BLaER1 treated with 17β-estradiol and CSF1 and Interleukin-3, amounts not matched to agents 10 nM and 100 nM (cell line): ENCODE measurements around the gene LCE3A.

Source experiments
- H3K27ac ChIP-seq, 11 experiments: shearing (Covaris generic); formaldehyde crosslinking; 2 replicates each; pipeline ENCODE4 v1.8.1; 2022
- H3K27me3 ChIP-seq, 11 experiments: shearing (Covaris generic); formaldehyde crosslinking; 2 replicates each; pipeline ENCODE4 v1.8.1; 2022
- H3K36me3 ChIP-seq, 11 experiments: shearing (Covaris generic); formaldehyde crosslinking; 2 replicates each; pipeline ENCODE4 v1.8.1; 2022
- H3K4me1 ChIP-seq, 10 experiments: shearing (Covaris generic); formaldehyde crosslinking; 2 replicates each; pipeline ENCODE4 v1.8.1; 2022
- H3K4me2 ChIP-seq, 11 experiments: shearing (Covaris generic); formaldehyde crosslinking; 2 replicates each; pipeline ENCODE4 v1.8.1; 2022
- H3K4me3 ChIP-seq, 10 experiments: shearing (Covaris generic); formaldehyde crosslinking; 2 replicates each; pipeline ENCODE4 v1.8.1; 2022
- H3K9ac ChIP-seq, 11 experiments: shearing (Covaris generic); formaldehyde crosslinking; 2 replicates each; pipeline ENCODE4 v1.8.1; 2022
- H3K9me3 ChIP-seq, 11 experiments: shearing (Covaris generic); formaldehyde crosslinking; replicated peaks in 1 of 11; 2 replicates each; pipeline ENCODE4 v1.8.1; 2022
- H4K20me1 ChIP-seq, 11 experiments: shearing (Covaris generic); formaldehyde crosslinking; 2 replicates each; pipeline ENCODE4 v1.8.1; 2022
- Cebpa-rat ChIP-seq, 11 experiments: shearing (Covaris generic); IDR thresholded peaks; 2 replicates each; pipeline ENCODE4 v1.8.1; 2022

LCE3A gene

DNA sequence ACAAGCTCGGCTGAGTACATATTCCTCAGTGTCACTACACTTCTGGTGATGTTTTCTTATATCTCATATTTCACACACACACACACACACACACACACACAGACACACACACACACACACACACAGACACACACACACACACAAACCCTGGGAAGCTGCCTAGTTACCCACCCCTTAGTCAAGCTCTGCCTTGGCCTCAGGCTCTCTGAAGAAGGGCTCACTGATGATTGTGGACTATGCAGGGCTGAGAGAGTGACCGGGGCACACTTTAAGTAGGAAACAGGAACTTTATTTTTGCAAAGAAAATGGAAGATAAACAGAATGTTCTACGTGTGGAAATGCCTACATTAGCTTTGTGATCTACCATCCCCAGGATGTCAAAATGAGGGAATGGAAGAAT is 21.0 kb upstream of the LCE3A start:
- TF ChIP-seq Cebpa-rat (IDR thresholded peaks at IDR 0.05), result no peak
- Histone ChIP-seq H4K20me1 (no peaks in the 10 kb centered on the region), H3K9me3 (peaks cover 0 to 4% (median 0%) of the 10 kb centered on the region in 11 experiments; a peak in 4 of 22 replicates), H3K27ac (no peak overlapping the region), H3K4me2 (no peak overlapping the region), H3K4me1 (no peaks in the 10 kb centered on the region; a peak in 1 of 20 replicates), H3K4me3 (no peak overlapping the region), H3K27me3 (no peaks in the 10 kb centered on the region), H3K36me3 (no peaks in the 10 kb centered on the region), H3K9ac (no peak overlapping the region)

DNA sequence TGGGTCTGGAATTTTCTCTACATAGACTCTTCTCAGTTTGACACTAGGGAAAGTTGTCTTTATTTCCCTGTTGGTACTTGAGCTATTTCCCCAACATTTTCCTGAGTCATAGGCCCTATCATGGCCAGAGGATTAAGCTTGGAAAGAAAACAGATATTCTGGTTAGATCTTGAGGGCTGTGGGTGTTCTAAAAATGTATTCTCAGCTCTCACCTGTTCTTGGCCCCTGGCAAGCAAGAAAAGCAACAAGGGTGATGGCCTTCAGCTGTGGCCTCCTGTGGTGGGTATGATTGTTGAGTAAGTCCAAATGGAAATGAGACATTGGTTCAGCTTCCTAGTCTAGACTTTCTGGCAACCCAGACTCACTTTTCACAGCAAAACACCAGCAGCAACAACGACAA is 17.4 kb upstream of the LCE3A start:
- Histone ChIP-seq H3K27ac (no peak overlapping the region), H3K9ac (no peak overlapping the region), H4K20me1 (no peaks in the 10 kb centered on the region), H3K4me2 (no peak overlapping the region), H3K4me3 (no peak overlapping the region), H3K9me3 (peaks cover 0 to 9% (median 0%) of the 10 kb centered on the region in 11 experiments; a peak in 5 of 22 replicates), H3K27me3 (no peaks in the 10 kb centered on the region), H3K4me1 (no peaks in the 10 kb centered on the region; a peak in 1 of 20 replicates), H3K36me3 (no peaks in the 10 kb centered on the region)
- no peak for TF ChIP-seq Cebpa-rat (IDR thresholded peaks at IDR 0.05)

DNA sequence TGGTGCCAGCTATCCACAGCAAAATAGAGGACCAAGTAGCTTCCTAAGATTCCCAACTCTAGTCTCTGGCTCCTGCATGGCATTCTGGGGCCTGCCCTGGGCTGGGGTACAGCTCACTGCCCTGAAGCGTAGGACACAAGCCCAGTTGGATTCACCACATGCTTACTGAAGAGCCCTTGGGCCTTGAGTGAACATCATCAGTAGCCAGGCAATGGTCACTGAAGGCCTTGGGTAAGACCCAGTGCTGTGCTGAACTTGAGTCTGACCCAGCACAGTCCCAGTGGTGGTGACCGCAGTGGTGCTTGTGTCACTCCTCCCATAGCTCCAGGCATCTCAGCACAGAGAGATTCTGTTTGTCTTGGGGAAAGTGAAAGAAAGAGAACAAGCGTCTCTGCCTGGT is 7.7 kb upstream of the LCE3A start:
- Histone ChIP-seq H3K4me1 (no peaks in the 10 kb centered on the region), H4K20me1 (no peaks in the 10 kb centered on the region), H3K27me3 (no peaks in the 10 kb centered on the region), H3K27ac (no peak overlapping the region), H3K36me3 (no peaks in the 10 kb centered on the region), H3K4me3 (no peak overlapping the region), H3K9me3 (peaks cover 0 to 12% (median 5%) of the 10 kb centered on the region in 11 experiments; a peak in 5 of 22 replicates), H3K4me2 (no peak overlapping the region), H3K9ac (no peak overlapping the region)
- no peak for TF ChIP-seq Cebpa-rat (IDR thresholded peaks at IDR 0.05)

DNA sequence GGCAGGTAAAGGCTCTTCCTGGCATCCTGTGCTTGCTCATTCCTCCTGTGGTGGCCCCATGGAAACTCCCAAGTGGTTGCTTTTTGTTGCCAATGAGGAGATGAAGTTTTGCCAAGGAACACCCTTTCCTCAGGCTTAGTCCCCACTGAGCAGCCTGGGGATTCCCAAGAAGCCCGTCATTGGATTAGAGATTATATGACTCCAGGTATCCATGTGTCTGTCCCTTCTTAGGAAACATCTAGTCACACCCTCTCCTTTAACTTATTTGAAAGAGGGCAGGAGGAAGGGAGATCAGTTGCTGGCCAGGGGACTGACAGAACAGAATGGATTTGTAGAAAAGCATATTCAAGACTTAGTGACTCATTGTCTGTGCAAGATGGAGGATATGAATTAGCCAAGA is 3.8 kb upstream of the LCE3A start:
- TF ChIP-seq Cebpa-rat (IDR thresholded peaks at IDR 0.05), result no peak
- no peaks in the 10 kb centered on the region for H4K20me1 ChIP-seq
- no peak overlapping the region for H3K27ac ChIP-seq
- peaks cover 0 to 12% (median 4%) of the 10 kb centered on the region in 11 experiments; a peak in 3 of 22 replicates for H3K9me3 ChIP-seq
- H3K4me3 ChIP-seq, result no peak overlapping the region
- peaks cover 17 to 25% (median 23%) of the 10 kb centered on the region in 10 experiments for H3K4me1 ChIP-seq
- H3K27me3 ChIP-seq, result no peaks in the 10 kb centered on the region
- H3K4me2 ChIP-seq, result no peak overlapping the region
- no peaks in the 10 kb centered on the region for H3K36me3 ChIP-seq
- no peak overlapping the region for H3K9ac ChIP-seq

DNA sequence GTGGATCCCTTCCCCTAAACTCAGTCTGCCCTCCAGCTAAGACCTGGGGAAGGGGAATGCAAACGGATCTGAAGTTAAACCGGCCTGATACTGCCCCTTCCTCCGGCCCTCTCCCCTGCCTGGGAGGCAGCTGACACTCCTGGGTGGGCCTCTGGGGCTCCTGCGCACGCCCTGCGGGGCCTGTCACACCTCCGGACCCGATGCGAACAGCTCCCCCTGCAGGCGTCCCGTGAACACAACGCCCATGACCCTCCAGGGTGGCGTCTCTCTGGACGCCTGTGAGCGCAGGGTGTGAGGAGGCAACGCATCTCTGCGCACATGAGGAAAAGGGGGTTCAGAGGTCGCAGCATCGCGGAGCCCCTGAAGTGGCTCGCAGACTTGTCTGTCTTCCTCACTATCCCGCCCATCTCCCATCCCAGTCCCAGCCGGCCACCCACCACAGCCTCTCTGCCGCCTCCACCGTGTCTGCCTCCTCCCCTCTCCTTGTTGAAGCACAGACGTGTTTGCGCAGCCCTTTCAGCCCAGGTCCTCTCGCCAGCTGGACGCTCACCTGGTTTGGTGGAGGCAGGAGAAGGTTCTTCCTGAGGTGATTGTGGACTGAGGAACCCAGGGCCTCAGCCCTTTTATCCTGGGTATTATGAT is 421 bp upstream of the LCE3A start:
- H3K4me2 ChIP-seq, result peak overlapping the region; percentile 35 to 72 (median 57)

DNA sequence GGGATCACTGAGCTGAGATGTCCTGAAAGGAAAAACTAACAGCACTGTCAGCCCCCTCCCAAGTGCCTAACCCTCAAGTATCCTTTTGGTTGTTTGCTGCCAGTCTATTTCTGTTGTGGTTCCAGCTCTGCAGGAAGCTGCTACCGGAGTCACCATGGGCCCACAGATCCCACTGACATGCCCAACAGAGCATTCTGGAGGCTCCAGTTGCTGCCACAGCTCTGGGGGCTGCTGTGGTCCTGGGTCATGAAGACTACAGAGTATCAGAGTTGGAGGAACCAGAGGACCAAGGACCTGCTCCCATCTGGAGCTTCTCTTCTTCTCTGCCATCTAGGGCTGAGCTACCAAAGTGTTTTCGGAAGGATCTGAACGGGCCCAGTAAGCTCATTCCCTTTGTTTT is 910 bp downstream of the LCE3A start:
- no peak overlapping the region for H3K9ac ChIP-seq
- no peaks in the 10 kb centered on the region for H3K27me3 ChIP-seq
- no peaks in the 10 kb centered on the region for H4K20me1 ChIP-seq
- no peak for TF ChIP-seq Cebpa-rat (IDR thresholded peaks at IDR 0.05)
- 0 out of 22 replicates have a peak, but pooled peaks cover 0 to 8% (median 0%) of the 10 kb centered on the region in 11 experiments for H3K36me3 ChIP-seq
- peak overlapping the region in 9 of 11 experiments; percentile 35 to 67 (median 50); a peak in 17 of 22 replicates for H3K4me2 ChIP-seq
- peaks cover 30 to 42% (median 38%) of the 10 kb centered on the region in 11 experiments for H3K9me3 ChIP-seq
- H3K4me1 ChIP-seq, result peaks cover 17 to 29% (median 24%) of the 10 kb centered on the region in 10 experiments
- no peak overlapping the region; a peak in 1 of 20 replicates for H3K4me3 ChIP-seq
- H3K27ac ChIP-seq, result peak overlapping the region in 7 of 11 experiments; percentile 10 to 51 (median 35); a peak in 9 of 22 replicates

More for the DNA sequence above, 421 bp upstream of the LCE3A start:
- no peak for TF ChIP-seq Cebpa-rat (IDR thresholded peaks at IDR 0.05)
- Histone ChIP-seq H4K20me1 (no peaks in the 10 kb centered on the region), H3K27me3 (no peaks in the 10 kb centered on the region), H3K4me1 (peaks cover 17 to 29% (median 24%) of the 10 kb centered on the region in 10 experiments), H3K9ac (peak overlapping the region in 1 of 11 experiments; percentile 28; a peak in 1 of 22 replicates), H3K9me3 (peaks cover 20 to 32% (median 27%) of the 10 kb centered on the region in 11 experiments), H3K27ac (peak overlapping the region in 8 of 11 experiments; percentile 2 to 59 (median 31); a peak in 10 of 22 replicates), H3K4me3 (0 out of 20 replicates have a peak overlapping the region, but pooled peaks of 1 of the 10 experiments have one; percentile 24), H3K36me3 (0 out of 22 replicates have a peak, but pooled peaks cover 0 to 8% (median 0%) of the 10 kb centered on the region in 11 experiments)

DNA sequence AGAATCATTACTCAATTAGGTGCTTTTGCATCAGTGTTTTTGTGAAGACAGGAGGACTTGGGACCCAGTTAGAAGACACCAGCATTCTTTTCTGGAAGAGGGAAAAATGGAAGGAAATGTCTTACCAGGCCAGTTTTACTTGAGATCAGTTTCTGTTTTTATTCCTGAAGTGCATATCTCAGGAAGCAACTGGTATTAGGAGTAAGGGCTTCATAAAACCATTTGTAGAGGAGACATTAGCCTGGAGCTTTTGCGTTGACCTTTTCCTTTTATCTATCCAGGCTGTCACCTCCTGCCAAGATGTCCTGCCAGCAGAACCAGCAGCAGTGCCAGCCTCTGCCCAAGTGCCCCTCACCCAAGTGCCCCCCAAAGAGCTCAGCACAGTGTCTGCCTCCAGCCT is 9.4 kb downstream of the LCE3A start, which contains the start of gene LCE3B:
Gene LCE3B, plus strand, starts transcription at position 301 of the 400 bp plus-strand sequence. Its CDS starts 0 bp downstream, at position 301.
- no peak within 1 kb of the TSS for H3K4me3 ChIP-seq

DNA sequence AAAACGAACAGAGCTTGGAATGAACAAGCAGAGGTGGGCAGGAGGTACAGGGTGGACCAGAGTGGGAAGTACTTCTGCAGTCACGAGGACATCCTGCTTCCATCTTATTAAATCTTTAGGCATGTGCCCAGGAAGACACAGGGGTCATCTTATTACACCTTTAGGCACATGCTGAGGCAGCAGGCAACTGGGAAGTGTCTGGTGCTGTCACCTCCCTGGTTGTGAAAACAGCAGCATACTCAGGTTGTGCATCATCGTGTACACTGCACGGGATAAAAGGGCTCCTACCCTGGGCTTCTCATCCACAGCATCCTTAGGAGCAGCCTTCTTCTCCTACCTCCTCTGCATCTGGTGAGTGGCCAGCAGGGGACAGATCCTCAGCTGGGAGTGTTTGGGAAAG is 23.0 kb downstream of the LCE3A start, which contains the start of gene LCE3C:
Gene LCE3C, plus strand, starts transcription at position 301 of the 400 bp plus-strand sequence. CDS start 498 bp downstream, outside the sequence.
- Histone ChIP-seq H3K4me1 (no peaks in the 10 kb centered on the region), H3K27ac (no peak within 1 kb of the TSS), H3K36me3 (no peaks in the 10 kb centered on the region), H3K4me2 (no peak within 1 kb of the TSS), H3K4me3 (no peak within 1 kb of the TSS), H3K9me3 (peaks cover 0 to 12% (median 6%) of the 10 kb centered on the region in 11 experiments; a peak in 6 of 22 replicates), H3K9ac (no peak within 1 kb of the TSS), H3K27me3 (no peaks in the 10 kb centered on the region), H4K20me1 (no peaks in the 10 kb centered on the region)
- no peak for TF ChIP-seq Cebpa-rat (IDR thresholded peaks at IDR 0.05)

More for the DNA sequence above, 9.4 kb downstream of the LCE3A start, which contains the start of gene LCE3B:
- Histone ChIP-seq H3K27me3 (no peaks in the 10 kb centered on the region), H3K27ac (no peak within 1 kb of the TSS), H3K4me1 (no peaks in the 10 kb centered on the region), H4K20me1 (no peaks in the 10 kb centered on the region), H3K36me3 (no peaks in the 10 kb centered on the region), H3K9ac (no peak within 1 kb of the TSS), H3K4me2 (no peak within 1 kb of the TSS), H3K9me3 (peaks cover 11 to 14% (median 12%) of the 10 kb centered on the region in 11 experiments)
- TF ChIP-seq Cebpa-rat (IDR thresholded peaks at IDR 0.05), result no peak

DNA sequence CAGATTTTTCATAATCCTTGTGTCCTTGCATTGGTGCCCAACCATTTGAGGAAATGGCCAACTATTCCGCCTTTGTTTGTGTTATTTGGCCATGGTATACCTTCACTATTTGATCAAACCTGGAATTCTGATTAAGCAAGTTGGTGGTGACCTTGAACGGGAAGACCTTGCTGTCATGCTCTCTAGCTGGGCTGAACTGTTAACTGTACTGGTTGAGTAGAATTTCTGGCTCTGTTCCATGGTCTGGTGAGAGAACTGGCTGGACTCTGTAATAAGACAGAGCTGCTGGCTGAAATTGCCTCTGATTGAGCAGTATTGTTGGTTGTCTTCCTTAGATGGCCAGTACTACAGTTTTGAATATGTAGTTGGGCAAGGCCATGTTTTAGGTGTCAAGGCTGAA is 25.9 kb downstream of the LCE3A start:
- no peak for TF ChIP-seq Cebpa-rat (IDR thresholded peaks at IDR 0.05)
- no peak overlapping the region for H3K4me3 ChIP-seq
- H4K20me1 ChIP-seq, result no peaks in the 10 kb centered on the region
- no peaks in the 10 kb centered on the region for H3K4me1 ChIP-seq
- H3K36me3 ChIP-seq, result no peaks in the 10 kb centered on the region
- no peaks in the 10 kb centered on the region for H3K27me3 ChIP-seq
- H3K9me3 ChIP-seq, result peaks cover 0 to 12% (median 6%) of the 10 kb centered on the region in 11 experiments; a peak in 6 of 22 replicates
- H3K9ac ChIP-seq, result no peak overlapping the region
- no peak overlapping the region for H3K27ac ChIP-seq
- H3K4me2 ChIP-seq, result no peak overlapping the region
